ENCODE measurements around the gene RBM33.
"Not testable (repeated sequence)": the region's sequence is repeated elsewhere in the genome, so short reads cannot be mapped to it uniquely, and the experiment has no call there.

RBM33 gene

GRCh38 chr7:155611808-155612447 lies 32.5 kb upstream of the RBM33 start:
- no peak for TF ChIP-seq CTCF (IDR thresholded peaks at IDR 0.05; ENCODE audit: unreplicated experiment in 3 of 3)
- Mint-ChIP-seq H3K9me3 (peaks cover 14% of the 10 kb centered on the region), H3K36me3 (ENCODE audit: low read depth) (peaks cover 34% of the 10 kb centered on the region), H3K4me1 (no peaks in the 10 kb centered on the region), H3K27me3 (ENCODE audit: low read depth) (peaks cover 6% of the 10 kb centered on the region), H3K27ac (no peak overlapping the region), H3K4me3 (no peak overlapping the region)

- H3K4me3 Mint-ChIP-seq, result no peak overlapping the region
- H3K27ac Mint-ChIP-seq, result no peak overlapping the region
- H3K9me3 Mint-ChIP-seq, result peaks cover 16% of the 10 kb centered on the region
- H3K36me3 Mint-ChIP-seq (ENCODE audit: low read depth), result peaks cover 39% of the 10 kb centered on the region
- peaks cover 6% of the 10 kb centered on the region for H3K27me3 Mint-ChIP-seq (ENCODE audit: low read depth)
- H3K4me1 Mint-ChIP-seq, result no peaks in the 10 kb centered on the region
- TF ChIP-seq CTCF (IDR thresholded peaks at IDR 0.05; ENCODE audit: unreplicated experiment in 3 of 3), result no peak
Observed at GRCh38 chr7:155612658-155613057, 31.8 kb upstream of the RBM33 start.

- H3K4me3 Mint-ChIP-seq; H3K27me3 Mint-ChIP-seq (ENCODE audit: low read depth); H3K4me1 Mint-ChIP-seq; H3K27ac Mint-ChIP-seq: not testable (repeated sequence)
- Mint-ChIP-seq H3K36me3 (ENCODE audit: low read depth) (peaks cover 51% of the 10 kb centered on the region), H3K9me3 (peaks cover 20% of the 10 kb centered on the region)
Observed at GRCh38 chr7:155615085-155615484, 29.4 kb upstream of the RBM33 start.

- Mint-ChIP-seq H3K4me3 (peak overlapping the region; percentile 16 to 45 (median 21)), H3K27ac (peak overlapping the region; percentile 95 to 99 (median 98)), H3K36me3 (ENCODE audit: low read depth) (peaks cover 44% of the 10 kb centered on the region), H3K9me3 (peaks cover 20% of the 10 kb centered on the region), H3K4me1 (no peaks in the 10 kb centered on the region), H3K27me3 (ENCODE audit: low read depth) (no peaks in the 10 kb centered on the region)
- TF ChIP-seq CTCF (IDR thresholded peaks at IDR 0.05; ENCODE audit: unreplicated experiment in 3 of 3), result no peak
Observed at GRCh38 chr7:155618708-155619633, 25.5 kb upstream of the RBM33 start.

GRCh38 chr7:155619634-155620271 lies 24.7 kb upstream of the RBM33 start:
- TF ChIP-seq CTCF (IDR thresholded peaks at IDR 0.05; ENCODE audit: unreplicated experiment in 3 of 3), result no peak
- H3K9me3 Mint-ChIP-seq, result peaks cover 18% of the 10 kb centered on the region
- H3K27ac Mint-ChIP-seq, result peak overlapping the region; percentile 95 to 99 (median 98)
- no peak overlapping the region for H3K4me3 Mint-ChIP-seq
- H3K4me1 Mint-ChIP-seq, result no peaks in the 10 kb centered on the region
- peaks cover 37% of the 10 kb centered on the region for H3K36me3 Mint-ChIP-seq (ENCODE audit: low read depth)
- no peaks in the 10 kb centered on the region for H3K27me3 Mint-ChIP-seq (ENCODE audit: low read depth)

- Mint-ChIP-seq H3K27ac (peak overlapping the region in 1 of 3 experiments; percentile 99), H3K36me3 (ENCODE audit: low read depth) (peaks cover 29% of the 10 kb centered on the region), H3K9me3 (peaks cover 10% of the 10 kb centered on the region), H3K4me3 (no peak overlapping the region), H3K27me3 (ENCODE audit: low read depth) (no peaks in the 10 kb centered on the region), H3K4me1 (no peaks in the 10 kb centered on the region)
- TF ChIP-seq CTCF (IDR thresholded peaks at IDR 0.05; ENCODE audit: unreplicated experiment in 3 of 3), result no peak
Observed at GRCh38 chr7:155620497-155620896, 24.0 kb upstream of the RBM33 start.
